ENCODE results near the gene OTOS. TPM values are rescaled to one million over a fixed set of nuclear protein-coding genes. Genes with fewer than 3 reads are reported as not detected.

OTOS gene
- total RNA-seq, 1 donor from 2014 or later: not detected

- DNase-seq (ENCODE audit: low read depth in 2 of 2): no peak
These were observed 13.0 kb upstream of the OTOS start for GRCh38 chr2:240153418-240153817.

GRCh38 chr2:240151477-240152031 lies 11.1 kb upstream of the OTOS start:
- DNase-seq (ENCODE audit: low read depth in 2 of 2): no peak

GRCh38 chr2:240149943-240150784 lies 9.7 kb upstream of the OTOS start:
- DNase-seq (ENCODE audit: low read depth in 2 of 2): peak; percentile 41 to 43

- no peak for DNase-seq (ENCODE audit: low read depth in 2 of 2)
These were observed 7.6 kb upstream of the OTOS start for GRCh38 chr2:240147911-240148587.

- no peak for DNase-seq (ENCODE audit: low read depth in 2 of 2)
These were observed 6.9 kb upstream of the OTOS start for GRCh38 chr2:240147382-240147781.

- no peak for DNase-seq (ENCODE audit: low read depth in 2 of 2)
These were observed 6.3 kb upstream of the OTOS start for GRCh38 chr2:240146627-240147278.

GRCh38 chr2:240146141-240146561 lies 5.7 kb upstream of the OTOS start:
- DNase-seq (ENCODE audit: low read depth in 2 of 2): peak in 1 of 2 donors; percentile 16

- no peak for DNase-seq (ENCODE audit: low read depth in 2 of 2)
These were observed 5.0 kb upstream of the OTOS start for GRCh38 chr2:240145461-240145860.

- no peak for DNase-seq (ENCODE audit: low read depth in 2 of 2)
These were observed 4.3 kb upstream of the OTOS start for GRCh38 chr2:240144649-240145261.

GRCh38 chr2:240143801-240144648 lies 3.6 kb upstream of the OTOS start:
- DNase-seq (ENCODE audit: low read depth in 2 of 2): peak; percentile 49 to 66

GRCh38 chr2:240143276-240143675 lies 2.8 kb upstream of the OTOS start:
- no peak for DNase-seq (ENCODE audit: low read depth in 2 of 2)

GRCh38 chr2:240142859-240143258 lies 2.4 kb upstream of the OTOS start:
- DNase-seq (ENCODE audit: low read depth in 2 of 2): no peak

GRCh38 chr2:240142256-240142775 lies 1.9 kb upstream of the OTOS start:
- no peak for DNase-seq (ENCODE audit: low read depth in 2 of 2)

- DNase-seq (ENCODE audit: low read depth in 2 of 2): no peak
These were observed 1.3 kb upstream of the OTOS start for GRCh38 chr2:240141736-240142135.

GRCh38 chr2:240140920-240141319 lies 462 bp upstream of the OTOS start:
- DNase-seq (ENCODE audit: low read depth in 2 of 2): no peak

GRCh38 chr2:240139666-240140393 lies 628 bp downstream of the OTOS start:
- no peak for DNase-seq (ENCODE audit: low read depth in 2 of 2)

GRCh38 chr2:240139011-240139441 lies 1.4 kb downstream of the OTOS start:
- no peak for DNase-seq (ENCODE audit: low read depth in 2 of 2)

GRCh38 chr2:240138254-240138984 lies 2.0 kb downstream of the OTOS start:
- no peak for DNase-seq (ENCODE audit: low read depth in 2 of 2)

All from lung microvascular endothelial cell (primary cell).